GM12878 (cell line): ENCODE measurements around the gene HTR7. TPM values are rescaled to one million over a fixed set of nuclear protein-coding genes. Genes with fewer than 3 reads are reported as not detected.

Experiments used
- ATAC-seq: fragments of 200-7000 bp; cut with Tn5 transposase; 3 replicates; pipeline ENCODE4 v1.9.1; 2020; ENCODE audit warnings: mild to moderate bottlenecking, moderate library complexity
- BruUV-seq: library from RNA; stranded (reverse); fragments of 400-500 nt; replicated peaks from 2 replicates; lab custom pipeline; 2021; lab: Mats Ljungman, UMichigan
- CTCF ChIA-PET: fragments of 300-600 bp; sonication (Branson Sonifier 250); formaldehyde crosslinking; extraction: SDS; loops from one replicate; lab custom pipeline; 2021; ENCODE audit warnings: inconsistent platforms; lab: Yijun Ruan, JAX
- POLR2A ChIA-PET: fragments of 350-600 bp; formaldehyde crosslinking; extraction: SDS; loops from one replicate; lab custom pipeline; 2021; ENCODE audit warnings: inconsistent platforms; lab: Charles Lee
- RAD21 ChIA-PET: fragments of 300-600 bp; sonication (Branson Sonifier 250); formaldehyde crosslinking; loops from one replicate; lab custom pipeline; 2023; ENCODE audit warnings: antibody characterized with exemption; ENCODE audit not compliant: unreplicated experiment; lab: Charles Lee
- SMC1A ChIA-PET: fragments of 300-600 bp; sonication (Branson Sonifier 250); formaldehyde crosslinking; loops from one replicate; lab custom pipeline; 2023; ENCODE audit not compliant: unreplicated experiment, uncharacterized antibody; lab: Charles Lee
- DNase-seq: peaks from one replicate; pipeline ENCODE4 v3.0.0-alpha.2; 2011; ENCODE audit warnings: low read depth, low spot score
- FAIRE-seq: peaks from 3 replicates; lab custom pipeline; 2011; peaks lifted over from hg19 to GRCh38; lab: Jason Lieb, UNC
- H2AFZ ChIP-seq: 2 replicates; pipeline ENCODE4 v1.6.0; 2011; ENCODE audit warnings: low read depth, low read length, control low read depth; ENCODE audit not compliant: control insufficient read depth
- H3K27ac ChIP-seq: 2 replicates; pipeline ENCODE4 v1.5.1; 2011; ENCODE audit warnings: control low read depth; ENCODE audit not compliant: control insufficient read depth, insufficient read depth
- H3K27me3 ChIP-seq, 2 experiments: replicated peaks in 1 of 2; 2 replicates each; pipeline versions ENCODE4 v1.6.0 to v1.6.1; 2011; ENCODE audit warnings: low read length in 1 of 2; ENCODE audit not compliant: control insufficient read depth in 2 of 2, insufficient read depth in 2 of 2
- H3K36me3 ChIP-seq, 2 experiments: 2 replicates each; pipeline ENCODE4 v1.5.1; 2011; ENCODE audit warnings: low read length in 1 of 2; ENCODE audit not compliant: control insufficient read depth in 2 of 2, insufficient read depth in 2 of 2
- H3K4me1 ChIP-seq: 2 replicates; pipeline ENCODE4 v1.6.1; 2011; ENCODE audit warnings: mild to moderate bottlenecking, low read length, moderate library complexity, mixed read lengths; ENCODE audit not compliant: control insufficient read depth, insufficient read depth
- H3K4me2 ChIP-seq: 2 replicates; pipeline ENCODE4 v1.6.0; 2011; ENCODE audit warnings: control low read depth; ENCODE audit not compliant: control insufficient read depth, insufficient read depth
- H3K4me3 ChIP-seq: fragments of 200-600 bp; sonication (generic); 2 replicates; pipeline ENCODE4 v1.5.1; 2016
- H3K79me2 ChIP-seq: 2 replicates; pipeline ENCODE4 v1.6.0; 2011; ENCODE audit warnings: low read length; ENCODE audit not compliant: control insufficient read depth, insufficient read depth
- H3K9ac ChIP-seq: 2 replicates; pipeline ENCODE4 v1.8.0; 2011; ENCODE audit warnings: low read length, control low read depth, mixed read lengths; ENCODE audit not compliant: control insufficient read depth, insufficient read depth
- H3K9me3 ChIP-seq: replicated peaks from 3 replicates; pipeline ENCODE4 v1.5.1; 2011; ENCODE audit warnings: mild to moderate bottlenecking, low read length; ENCODE audit not compliant: control insufficient read depth, insufficient read depth
- H4K20me1 ChIP-seq: 2 replicates; pipeline ENCODE4 v1.6.0; 2011; ENCODE audit not compliant: control insufficient read depth, insufficient read depth
- CEBPB ChIP-seq, 2 experiments: fragments of 150-350 bp in 1 of 2; IDR thresholded peaks; 2 replicates each; pipeline ENCODE4 v1.6.1; 2012 to 2014; ENCODE audit warnings: low read depth in 2 of 2, low read length in 2 of 2, borderline replicate concordance in 1 of 2, inconsistent platforms in 1 of 2
- IKZF1 ChIP-seq: fragments of 450-650 bp; conservative IDR thresholded peaks from 2 replicates; pipeline ENCODE4 v1.6.1; 2017; ENCODE audit warnings: antibody characterized with exemption, mild to moderate bottlenecking
- IRF5 ChIP-seq: fragments of 450-650 bp; IDR thresholded peaks from 2 replicates; pipeline ENCODE4 v1.6.1; 2017; ENCODE audit warnings: borderline replicate concordance
- JUNB ChIP-seq: IDR thresholded peaks from 2 replicates; pipeline ENCODE4 v1.6.1; 2016; ENCODE audit warnings: antibody characterized with exemption, mild to moderate bottlenecking
- SPI1 ChIP-seq: IDR thresholded peaks from 2 replicates; pipeline ENCODE4 v1.6.1; 2011; ENCODE audit warnings: low read depth, mild to moderate bottlenecking, low read length, moderate library complexity, borderline replicate concordance; ENCODE audit not compliant: insufficient read depth
- WGBS: methylation state at CpG from one replicate; pipeline ENCODE4 v1.1.6; 2016; ENCODE audit warnings: low lambda C conversion rate; ENCODE audit not compliant: insufficient replicate concordance, insufficient coverage; ENCODE audit errors: missing lambda C conversion rate; 5-methylcytosine and 5-hydroxymethylcytosine counted together
- in situ Hi-C: fragments of 300-500 bp; cut with MboI; formaldehyde crosslinking; loops from 9 replicates; pipeline ENCODE4 v1.14.3; 2018; ENCODE audit warnings: mixed read lengths
- intact Hi-C: fragments of 100-400 bp; cut with micrococcal nuclease; formaldehyde crosslinking; loops from one replicate; pipeline ENCODE4 v1.14.2; 2022; ENCODE audit not compliant: unreplicated experiment
- polyA plus RNA-seq, 11 experiments: library from polyadenylated mRNA; depleted of rRNA in 4 of 11; unstranded in 6 of 11; stranded (reverse) in 5 of 11; fragments of >200 nt; fragmentation: Nextera tagmentation in 4 of 11; fragmentation: Illumina TruSeq in 1 of 11; extraction: Ambion mirVana in 4 of 11; extraction: Trizol in 1 of 11; gene quantifications; 1 replicate in 1 of 11; 2 replicates in 10 of 11; pipeline versions ENCODE4 v1.2.1 to v1.2.3, GENCODE V29; 2011 to 2016; ENCODE audit warnings: inconsistent platforms in 2 of 11, missing spikeins in 2 of 11, low read depth in 1 of 11
- total RNA-seq, 4 experiments: library from RNA; depleted of rRNA in 3 of 4; stranded (reverse); fragments of >200 nt in 3 of 4; fragmentation: Illumina TruSeq in 1 of 4; extraction: Trizol in 1 of 4; gene quantifications; 2 replicates each; pipeline versions ENCODE4 v1.2.1 to v1.2.3, GENCODE V29; 2013 to 2021

HTR7 gene
- total and polyA plus RNA-seq, 10 of the 15 experiments (the other 5 are each of a cell fraction or from before 2014, with no cell fraction given): 0.01 to 1.3 (median 0.06) TPM; not detected in 4

DNA sequence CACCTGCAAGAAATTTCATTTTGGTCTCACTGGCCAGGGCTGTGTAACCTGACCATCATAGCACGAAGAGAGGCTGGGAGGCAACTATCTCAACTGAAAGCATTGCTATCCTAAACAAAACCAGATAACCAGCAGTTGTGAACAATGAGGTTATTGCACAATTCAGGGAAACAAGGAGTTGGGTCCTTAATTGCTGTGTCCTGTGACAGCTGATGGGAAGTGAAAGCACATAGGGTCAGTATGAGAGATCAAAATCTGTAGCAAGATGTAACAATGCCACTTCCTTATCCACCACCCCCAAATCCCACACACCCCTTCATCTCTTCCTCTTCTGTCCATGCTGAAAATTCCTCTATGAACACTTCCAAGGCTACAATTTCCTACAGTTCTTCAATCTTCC lies 80.2 kb downstream of the HTR7 start:
- TF ChIP-seq CEBPB (IDR thresholded peaks at IDR 0.05; ENCODE audit: borderline replicate concordance in 1 of 2, low read depth in 2 of 2, low read length in 2 of 2): peak in 1 of 2 experiments; percentile 23; a peak in 1 of 4 replicates
- TF ChIP-seq JUNB: no peak
- no peak for TF ChIP-seq IKZF1
- TF ChIP-seq SPI1: peak; percentile 57; the same call in 1 of the 2 replicates
- TF ChIP-seq IRF5: no peak
- ChIA-PET CTCF (interaction anchor here (0.9 to 1.8 kb wide), 4 partner anchors 10 to 962 kb away, joined by 3 to 6 read pairs (median 4); no protein-coding TSS in a partner anchor), RAD21 (interaction anchor here (1.4 kb wide), 1 partner anchor 9 kb away, joined by 3 read pairs; no protein-coding TSS in a partner anchor), POLR2A (no interaction called here), SMC1A (interaction anchor here (0.8 to 1.2 kb wide), 2 partner anchors 83 to 102 kb away, joined by 3 read pairs; no protein-coding TSS in a partner anchor)
- no peaks in the 10 kb centered on the region for H4K20me1 ChIP-seq
- no peak overlapping the region for H3K9ac ChIP-seq
- H2AFZ ChIP-seq: no peak overlapping the region
- DNase-seq: no peak
- no peaks in the 10 kb centered on the region for H3K27me3 ChIP-seq
- WGBS: 50% methylated on average over 1 of the region's 1 CpG
- in situ Hi-C loops (no loop called here), intact Hi-C loops (no loop called here)
- H3K79me2 ChIP-seq: no peaks in the 10 kb centered on the region
- peaks cover 4% of the 10 kb centered on the region; the same call in 1 of the 2 replicates for H3K4me1 ChIP-seq
- H3K27ac ChIP-seq: no peak overlapping the region
- no peak for FAIRE-seq
- H3K4me2 ChIP-seq: no peak overlapping the region
- 0 out of 3 replicates have a peak, but pooled peaks have one; percentile 9 for ATAC-seq
- BruUV-seq: no TSS peak
- H3K36me3 ChIP-seq: no peaks in the 10 kb centered on the region
- no peak overlapping the region for H3K4me3 ChIP-seq
- no peaks in the 10 kb centered on the region for H3K9me3 ChIP-seq
